Head of caudate nucleus (tissue), 42 donors: ENCODE measurements around the gene KDELR3.
"Not testable (repeated sequence)": the region's sequence is repeated elsewhere in the genome, so short reads cannot be mapped to it uniquely, and the experiment has no call there.

Experiments
- DNase-seq, 42 donors: peaks; one replicate each; pipeline versions ENCODE4 v3.0.0 to v3.0.0-alpha.2; 2020 to 2021; ENCODE audit warnings: mixed read lengths in 7 of 42
- intact Hi-C: fragments of 100-400 bp; cut with DNase I; formaldehyde crosslinking; loops from one replicate; pipeline ENCODE4 v1.15.0; 2022

KDELR3 gene

DNA sequence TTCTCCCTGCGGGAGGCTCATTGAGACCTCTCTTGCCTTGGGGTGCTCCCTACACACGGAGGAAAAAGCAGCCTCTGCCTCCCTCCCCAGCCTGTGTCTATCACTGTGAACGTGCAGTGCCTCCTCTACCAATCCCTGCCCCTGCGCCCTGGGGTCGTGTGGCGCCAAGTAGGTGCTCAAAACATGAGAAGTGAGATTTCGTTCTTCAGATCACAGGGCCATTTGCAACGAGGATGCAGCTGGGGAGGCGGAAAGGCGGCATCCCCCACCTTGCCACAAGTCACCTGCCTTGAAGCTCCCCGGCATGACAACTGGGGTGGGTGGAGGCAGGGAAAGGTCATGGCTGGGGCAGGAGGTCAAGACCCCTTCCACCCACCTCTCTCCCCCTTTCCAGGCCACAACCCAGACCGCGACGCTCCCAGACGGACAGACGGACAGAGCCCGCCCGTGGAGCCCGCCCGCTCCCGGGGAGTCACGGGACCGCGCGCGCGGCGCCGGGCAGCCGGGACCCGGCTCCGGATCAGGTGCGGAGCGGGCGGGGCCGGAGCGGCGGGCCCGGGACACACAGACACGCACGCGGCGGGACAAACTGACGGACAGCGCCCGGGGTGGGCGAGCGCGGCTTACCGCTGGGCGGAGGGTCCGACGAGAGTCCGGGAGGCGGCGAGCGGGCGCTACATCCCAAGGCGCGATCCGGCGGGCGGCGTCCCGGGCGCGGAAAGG is 13.4 kb upstream of the KDELR3 start:
- intact Hi-C loops: no loop called here
- DNase-seq: peak in 13 of 42 donors; percentile 15 to 55 (median 40)

DNA sequence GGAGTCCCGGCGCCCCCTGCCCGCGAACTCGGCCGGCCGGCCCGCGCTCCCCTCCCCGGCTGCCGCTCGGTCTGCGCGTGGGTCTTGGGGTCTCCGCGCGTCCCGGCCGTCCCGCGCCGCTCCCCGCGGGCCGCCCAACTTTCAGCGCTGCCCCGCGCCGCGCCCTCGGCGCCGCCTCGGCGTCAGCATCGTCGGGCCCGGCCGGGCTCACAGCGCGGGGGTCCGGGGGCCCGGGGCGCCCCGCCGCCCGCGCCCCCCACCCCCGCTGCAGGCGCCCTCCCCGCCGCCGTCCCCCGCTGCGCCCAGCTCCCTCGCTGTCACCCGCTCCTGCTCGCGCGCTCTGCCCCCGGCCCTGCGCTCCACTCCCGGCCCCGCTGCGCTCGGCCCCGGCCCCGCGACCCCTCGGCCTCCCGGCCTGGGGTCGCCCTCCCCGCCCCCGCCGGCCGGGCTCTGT is 12.8 kb upstream of the KDELR3 start, which contains the start of gene KCNJ4:
TSS of gene KCNJ4 (minus strand) at position 124 of the 454 bp plus-strand sequence. CDS start 27,067 bp downstream, outside the sequence.
- intact Hi-C loops: no loop called here
- no peak for DNase-seq

DNA sequence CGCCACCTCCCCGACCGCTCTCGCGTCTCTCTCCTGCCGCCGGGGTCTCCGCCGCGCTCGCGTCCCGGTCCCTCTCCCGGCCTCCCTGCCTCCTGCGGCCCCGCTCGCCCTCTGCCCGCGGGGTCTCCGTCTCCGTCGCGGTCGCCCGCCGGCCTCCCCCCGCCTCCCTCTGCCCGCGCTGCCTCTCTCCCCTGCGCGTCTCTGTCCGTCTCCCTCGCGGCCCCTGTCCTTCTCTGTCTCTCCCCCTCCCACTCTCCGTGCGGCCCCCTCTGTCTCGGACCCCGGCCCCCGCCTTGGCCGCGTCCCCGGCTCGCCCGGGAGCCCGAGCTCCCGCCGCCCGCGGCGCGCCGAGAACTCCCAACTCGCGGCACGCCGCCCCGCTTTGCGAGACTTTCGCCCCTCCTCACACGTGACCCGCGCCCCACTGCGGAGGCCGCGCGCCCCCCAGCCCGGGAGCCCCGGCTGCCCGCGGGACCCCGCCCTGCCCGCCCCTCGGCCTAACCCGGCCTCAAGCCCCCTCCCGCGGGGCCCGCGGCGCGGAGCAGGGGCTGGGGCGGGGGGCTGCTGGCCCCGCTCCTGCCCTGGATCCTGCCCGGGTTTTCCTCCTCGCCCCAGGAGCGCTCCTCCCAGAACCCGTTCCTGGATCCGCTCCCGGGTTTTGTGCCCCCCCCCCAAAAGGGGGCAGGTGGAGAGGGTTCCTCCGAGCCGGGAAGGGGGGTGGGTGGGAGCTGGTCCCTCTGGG is 12.2 kb upstream of the KDELR3 start:
- intact Hi-C loops: no loop called here
- DNase-seq: peak in 35 of 42 donors; percentile 30 to 79 (median 58)

DNA sequence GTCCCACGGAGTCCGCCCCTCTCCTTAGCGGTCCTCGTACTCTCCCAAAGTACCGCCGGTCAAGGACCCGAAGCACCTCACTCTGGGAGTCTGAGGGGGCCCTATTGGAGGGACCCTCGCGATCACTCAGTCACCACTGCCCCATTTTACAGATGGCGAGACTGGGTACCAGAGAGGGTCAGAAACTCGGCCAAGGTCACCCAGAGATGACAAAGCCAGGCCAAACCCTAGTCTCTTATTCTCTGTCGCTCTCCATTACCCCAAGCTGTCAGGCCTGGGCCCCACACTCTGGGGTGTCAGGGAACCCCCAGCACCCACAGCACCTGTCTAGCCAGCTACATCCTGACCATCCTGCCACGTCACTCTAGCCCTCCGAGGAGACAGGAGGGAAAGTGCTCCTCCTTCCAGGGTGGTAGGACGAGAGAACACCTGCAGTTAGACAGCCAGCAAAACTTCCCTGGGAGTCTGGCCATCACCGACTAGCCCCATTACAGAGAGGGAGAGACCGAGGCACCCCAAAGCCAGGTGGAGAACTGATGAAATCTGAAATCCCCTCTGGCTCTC is 11.5 kb upstream of the KDELR3 start:
- intact Hi-C loops: no loop called here

DNA sequence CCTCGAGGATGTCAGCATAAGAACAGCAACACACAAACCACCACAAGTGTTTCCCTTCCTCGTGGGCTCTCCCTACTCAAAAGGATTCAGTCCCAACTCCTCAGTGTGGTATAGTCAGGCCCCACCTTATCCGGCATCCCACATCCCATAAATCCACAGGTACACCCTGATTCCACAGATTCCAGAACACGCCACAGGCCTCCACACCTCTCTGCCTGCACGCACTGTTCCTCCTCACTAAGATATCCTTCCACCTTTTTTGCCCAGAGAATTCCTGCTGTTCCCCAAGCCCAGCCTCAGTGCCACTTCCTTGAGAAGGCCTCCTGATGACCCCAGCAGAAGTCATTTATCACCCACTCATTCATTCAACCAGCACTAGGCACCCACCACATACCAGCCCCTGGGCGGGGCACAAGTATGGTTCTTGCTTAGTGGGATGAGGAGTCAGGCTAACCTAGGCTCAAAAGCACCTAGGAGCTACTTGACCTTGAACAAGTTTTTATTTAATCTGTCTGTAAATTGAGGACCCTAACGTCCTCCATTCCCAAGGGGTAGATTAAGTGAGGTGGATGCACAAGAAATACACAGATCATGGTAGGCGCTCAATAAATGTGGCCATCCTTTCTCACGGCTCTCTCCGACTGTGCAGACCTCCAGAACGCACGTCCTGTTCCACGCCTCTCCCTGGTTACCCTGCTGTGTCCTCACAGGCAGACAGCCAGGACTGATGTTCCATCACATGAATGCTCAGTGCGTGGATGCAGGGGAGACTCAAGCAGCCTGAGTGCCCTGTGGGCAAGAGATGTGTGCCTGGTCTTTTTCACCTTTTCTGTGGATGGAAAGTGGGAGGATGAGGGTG is 10.8 kb upstream of the KDELR3 start:
- no peak for DNase-seq
- intact Hi-C loops: no loop called here

More for the DNA sequence above, 11.5 kb upstream of the KDELR3 start:
- DNase-seq: no peak

DNA sequence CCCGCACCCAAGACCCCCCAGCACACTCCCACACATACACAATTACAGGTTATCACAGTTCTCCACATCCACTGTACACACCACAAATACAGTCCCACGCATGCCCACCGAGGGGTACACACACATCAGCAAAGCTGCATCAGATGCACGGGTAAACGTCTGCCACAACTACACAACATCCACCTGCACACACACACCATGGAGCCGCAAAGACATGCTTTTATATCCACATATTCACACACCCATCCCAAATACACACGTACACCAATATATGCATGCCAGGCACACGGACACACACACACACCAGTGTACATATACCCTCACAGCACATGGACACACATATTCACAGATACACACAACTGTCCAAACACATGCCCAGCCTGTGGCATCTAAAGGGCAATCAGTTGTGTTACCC is 7.5 kb upstream of the KDELR3 start:
- intact Hi-C loops: no loop called here
- no peak for DNase-seq

DNA sequence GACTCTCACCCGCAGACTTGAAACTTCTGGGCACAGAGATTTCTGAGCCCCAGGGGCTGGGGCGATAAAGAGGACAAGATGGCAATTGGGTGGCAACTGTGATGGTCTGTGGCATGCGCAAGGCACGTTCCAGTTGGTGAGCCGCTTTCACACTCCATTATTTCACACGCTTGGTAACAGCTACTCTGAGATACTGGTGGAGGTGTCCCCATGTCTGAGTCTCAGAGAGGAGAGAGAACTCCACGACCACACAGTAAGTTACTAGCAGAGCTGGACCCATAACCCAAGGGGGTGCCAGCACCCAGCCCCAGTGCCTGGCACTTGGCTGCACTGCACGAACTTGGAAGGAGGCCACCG is 6.9 kb upstream of the KDELR3 start:
- no peak for DNase-seq
- intact Hi-C loops: no loop called here

DNA sequence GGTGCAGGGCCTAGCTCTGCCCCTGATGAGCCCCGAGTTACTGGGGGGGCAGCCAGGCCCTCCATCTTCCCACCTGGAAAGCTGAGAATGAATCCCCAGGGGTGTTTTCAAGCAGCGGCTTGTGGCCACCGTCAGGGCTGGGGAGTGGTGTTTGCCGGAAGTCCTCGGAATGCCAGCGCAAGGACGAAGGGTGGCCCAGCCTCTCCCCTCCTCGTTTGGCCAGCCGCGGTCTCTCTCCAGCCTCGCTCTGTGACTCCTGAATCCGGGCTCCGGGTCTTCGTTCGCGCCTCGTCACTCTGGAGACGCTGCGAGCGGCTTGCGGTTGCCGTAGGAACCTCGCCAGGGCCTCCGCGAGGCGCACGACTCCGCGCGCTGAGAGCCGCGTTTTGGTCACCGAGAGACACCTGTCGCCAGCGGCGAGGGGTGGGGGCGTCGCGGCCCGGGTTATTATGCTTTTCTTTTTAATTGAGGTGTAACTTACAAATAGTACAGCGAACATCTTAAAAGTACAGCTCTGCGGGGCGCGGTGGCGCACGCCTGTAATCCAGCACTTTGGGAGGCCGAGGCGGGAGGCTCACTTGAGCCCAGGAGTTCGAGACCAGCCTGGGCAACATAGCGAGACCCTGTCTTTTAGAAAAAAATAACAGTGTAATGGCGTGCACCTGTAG is 6.3 kb upstream of the KDELR3 start:
- intact Hi-C loops: no loop called here
- DNase-seq: peak; percentile 68 to 94 (median 86)

DNA sequence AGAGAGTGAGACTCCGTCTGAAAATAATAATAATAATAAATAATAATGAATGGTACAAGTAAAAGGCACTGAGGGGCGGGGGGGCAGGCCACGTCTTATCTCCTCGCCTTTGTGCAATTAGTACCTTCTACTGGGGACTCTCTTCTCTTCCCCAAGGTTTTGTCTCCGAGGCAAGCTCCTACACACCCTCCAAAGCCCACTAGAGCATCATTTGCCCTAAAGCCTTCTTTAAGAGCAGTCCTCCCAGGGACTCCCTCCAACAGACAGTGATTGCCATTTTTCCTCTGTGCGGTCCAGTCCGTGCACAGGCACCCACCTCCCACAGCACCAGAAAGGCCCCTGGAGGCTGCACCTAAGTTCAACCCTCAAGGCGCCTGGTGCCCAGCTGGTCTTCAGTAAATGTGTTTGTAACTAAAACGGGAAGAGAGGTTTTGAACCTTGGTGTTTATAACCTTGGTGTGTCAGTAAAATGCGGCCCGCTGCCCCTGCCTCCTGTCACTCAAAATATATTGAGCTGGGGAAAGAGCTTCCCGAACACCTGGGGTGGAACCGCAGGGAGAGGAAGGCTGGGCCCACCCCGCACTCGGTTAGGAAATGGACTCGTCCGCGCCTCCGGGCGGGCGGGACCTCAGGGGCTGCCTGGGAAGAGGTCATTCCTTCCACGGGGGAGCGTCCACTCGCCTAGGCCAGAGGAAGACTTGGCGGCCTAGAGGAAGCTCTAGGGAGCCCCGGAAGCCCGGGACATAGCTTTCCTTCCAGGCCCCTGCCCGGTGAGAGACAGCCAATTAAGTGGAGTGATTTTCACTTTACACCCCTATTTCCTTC is 4.7 kb upstream of the KDELR3 start:
- intact Hi-C loops: no loop called here
- DNase-seq: no peak

DNA sequence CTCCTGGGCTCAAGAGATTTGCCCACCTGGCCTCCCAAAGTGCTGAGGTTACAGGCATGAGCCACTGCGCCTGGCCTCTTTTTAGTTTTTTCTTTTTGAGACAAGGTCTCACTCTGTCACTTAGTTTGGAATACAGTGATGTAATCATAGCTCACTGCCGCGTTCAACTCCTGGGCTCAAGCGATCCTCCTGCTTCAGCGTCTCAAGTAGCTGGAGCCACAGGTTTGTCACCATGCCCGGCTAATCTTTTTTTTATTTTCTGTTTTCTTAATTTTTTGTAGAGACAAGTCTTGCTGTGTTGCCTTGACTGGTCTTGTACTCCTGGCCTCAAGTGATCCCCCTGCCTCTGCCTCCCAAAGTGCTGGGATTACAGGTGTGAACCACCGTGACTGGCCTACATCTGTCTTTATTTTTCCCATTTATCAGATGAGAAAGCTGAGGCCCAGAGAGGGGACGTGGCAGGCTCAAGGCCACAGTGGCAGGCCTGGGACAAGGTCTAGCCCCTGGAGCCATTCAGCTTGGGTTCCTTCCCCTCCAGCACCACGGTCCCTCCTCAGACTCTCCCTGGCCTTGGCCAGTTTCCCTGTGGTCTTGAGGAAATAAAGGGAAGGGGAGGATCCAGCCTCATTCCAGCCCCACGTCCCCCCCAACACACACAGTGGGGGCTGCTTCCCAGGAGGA is 2.8 kb upstream of the KDELR3 start:
- peak in 1 of 42 donors; percentile 3 for DNase-seq
- intact Hi-C loops: no loop called here

DNA sequence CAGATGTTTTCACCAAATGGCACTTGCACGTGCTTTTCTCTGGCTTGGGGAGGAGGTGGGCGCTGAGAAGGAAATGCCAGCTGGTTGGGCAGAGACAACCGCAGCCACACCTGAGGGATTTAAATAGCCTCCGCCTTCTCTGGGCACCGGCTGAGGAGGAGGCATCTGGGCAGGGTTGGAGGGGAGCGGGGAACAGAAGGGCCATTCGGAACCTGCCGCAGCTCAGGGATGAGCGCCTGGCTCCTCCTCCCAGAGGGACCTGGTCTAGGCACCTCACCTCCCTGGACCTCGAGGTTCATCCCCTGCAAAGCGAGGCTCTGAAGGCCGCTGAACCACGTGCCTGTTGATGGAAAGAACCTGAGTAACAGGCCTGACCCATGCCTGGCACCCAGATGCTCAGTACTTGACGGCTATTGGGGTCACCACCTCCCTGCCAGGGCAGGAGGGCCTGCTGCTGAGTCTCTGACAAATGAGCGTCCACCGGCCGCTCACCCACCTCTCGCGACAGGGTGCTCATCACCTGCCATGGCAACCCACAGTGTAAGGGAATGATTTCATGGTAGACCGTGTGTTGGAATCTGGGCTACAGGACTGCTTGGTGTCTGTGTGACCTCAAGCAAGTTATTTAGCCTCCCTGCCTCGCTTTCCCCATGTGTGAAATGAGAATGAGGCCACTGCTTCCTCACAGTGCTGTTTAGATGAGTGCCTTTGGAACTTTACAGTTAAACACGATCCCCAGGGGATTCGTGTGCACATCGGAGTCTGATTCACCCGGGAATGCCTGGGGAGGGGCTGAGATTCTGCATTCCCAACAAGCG is 2.0 kb upstream of the KDELR3 start:
- peak in 1 of 42 donors; percentile 2 for DNase-seq
- intact Hi-C loops: no loop called here

DNA sequence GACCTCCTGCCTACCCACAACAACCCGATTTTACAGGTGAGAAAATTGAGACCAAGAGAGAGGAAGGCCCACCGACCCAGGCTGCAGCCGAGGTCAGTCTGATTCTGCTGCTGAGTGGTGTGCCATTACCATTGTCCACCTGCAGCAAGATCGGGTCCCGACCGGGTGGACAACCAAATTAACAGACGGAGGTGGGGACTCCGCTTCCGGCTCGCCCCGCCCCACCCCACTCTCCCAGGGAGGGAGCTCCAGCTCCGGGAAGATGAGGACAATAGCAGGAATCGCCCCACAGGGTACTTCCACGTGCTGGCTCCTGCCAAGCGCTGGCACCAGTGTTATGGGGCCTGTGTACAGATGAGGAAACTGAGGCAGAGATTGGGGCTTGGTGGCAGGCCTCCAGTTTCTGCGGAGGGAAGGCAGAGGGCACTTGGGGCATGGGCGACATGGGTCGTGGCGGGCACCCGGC is 425 bp upstream of the KDELR3 start:
- DNase-seq: peak in 2 of 42 donors; percentile 1 to 27
- intact Hi-C loops: no loop called here

DNA sequence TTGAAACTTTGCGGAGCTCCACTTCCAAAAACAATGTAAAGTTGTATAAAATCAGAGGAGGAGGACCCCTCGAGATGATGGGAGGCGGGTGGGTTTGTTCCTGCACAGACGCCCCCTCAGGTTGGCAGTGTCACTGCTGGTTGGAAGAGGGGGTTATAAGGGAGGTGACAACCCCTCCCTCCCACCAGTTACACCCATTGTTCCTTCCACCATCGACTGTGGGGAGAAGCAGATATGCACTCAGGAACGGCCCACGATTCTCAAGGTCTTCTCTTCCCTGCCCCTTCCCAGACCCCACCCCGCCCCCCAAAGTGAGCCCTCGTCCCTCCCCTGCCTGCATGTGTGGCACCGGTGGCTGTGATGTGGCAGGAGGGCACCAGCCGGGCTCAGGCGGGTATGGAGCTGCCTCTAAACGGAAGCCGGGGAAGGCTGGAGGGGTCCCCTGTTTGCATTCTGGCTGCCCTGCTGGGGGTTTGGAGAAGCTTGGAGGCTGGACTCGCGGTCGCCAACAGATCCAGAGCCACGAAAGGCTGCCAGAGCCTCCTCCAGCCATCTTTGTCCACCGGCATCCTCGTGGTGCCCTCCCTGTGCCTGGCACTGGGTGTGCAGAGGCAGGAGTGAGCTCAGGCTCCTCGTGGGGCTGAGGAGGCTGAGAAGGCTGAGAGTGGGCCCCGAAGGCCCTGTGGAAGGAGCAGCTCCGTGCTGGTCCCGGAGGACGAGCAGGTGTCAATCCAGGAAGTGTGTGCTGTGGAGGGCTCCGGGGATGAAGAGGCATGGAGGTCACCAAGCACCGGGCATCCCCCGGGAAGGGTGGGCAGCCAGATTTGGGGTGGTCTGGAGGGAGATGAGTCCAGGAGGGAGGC is 778 bp downstream of the KDELR3 start:
- peak in 7 of 42 donors; percentile 2 to 29 (median 18) for DNase-seq
- intact Hi-C loops: no loop called here

DNA sequence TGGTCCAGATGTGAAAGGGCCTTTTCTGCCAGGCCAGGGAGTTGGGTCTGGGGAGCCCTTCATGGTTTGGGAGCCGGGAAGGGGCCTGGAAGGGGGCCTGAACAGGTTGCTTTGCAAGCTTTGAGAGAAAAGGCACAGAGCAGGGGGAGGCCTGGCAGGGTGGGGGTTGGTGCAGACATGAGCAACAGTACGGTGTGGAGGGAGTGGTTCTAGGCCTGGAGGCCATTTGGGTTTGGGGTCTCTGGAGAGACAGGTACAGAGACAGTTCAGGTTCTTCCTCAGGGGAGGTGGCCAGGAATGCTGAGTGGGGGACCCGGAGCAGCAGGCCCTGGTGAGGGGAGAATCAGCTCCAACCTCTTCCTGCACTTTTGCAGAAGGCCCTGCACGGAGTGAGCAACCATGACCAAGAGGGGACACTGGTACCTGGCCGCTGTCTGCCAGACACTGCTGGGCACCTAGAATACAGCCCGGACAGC is 1.4 kb downstream of the KDELR3 start:
- peak in 5 of 42 donors; percentile 2 to 42 (median 22) for DNase-seq

DNA sequence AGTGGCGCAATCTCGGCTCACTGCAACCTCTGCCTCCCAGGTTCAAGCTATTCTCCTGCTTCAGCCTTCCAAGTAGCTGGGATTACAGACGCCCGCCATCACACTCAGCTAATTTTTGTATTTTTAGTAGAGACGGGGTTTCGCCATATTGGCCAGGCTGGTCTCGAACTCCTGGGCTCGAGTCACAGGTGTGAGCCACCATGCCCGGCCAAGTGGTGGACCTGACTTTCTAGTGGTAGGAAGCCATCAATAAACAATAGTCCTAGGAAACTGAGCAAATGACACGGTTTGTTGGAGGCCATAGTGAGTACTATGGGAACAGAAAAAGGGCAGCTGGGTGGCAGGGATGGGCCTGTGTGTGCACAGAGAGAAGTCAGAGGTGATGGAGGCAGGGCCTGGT is 2.3 kb downstream of the KDELR3 start:
- peak in 5 of 42 donors; percentile 2 to 25 (median 9) for DNase-seq
- intact Hi-C loops: not testable (repeated sequence)

More for the DNA sequence above, 1.4 kb downstream of the KDELR3 start:
- intact Hi-C loops: no loop called here
